ENCODE measurements around the gene NCOA1. TPM values are rescaled to one million over a fixed set of nuclear protein-coding genes. Genes with fewer than 3 reads are reported as not detected.

NCOA1 gene
- polyA plus RNA-seq, 1 of the 3 experiments (the other 2 are of a cell fraction) = 10.7 TPM

- no peak for DNase-seq
- CTCF ChIA-PET = interaction anchor here (0.6 kb wide), 1 partner anchor 174 kb away, joined by 3 read pairs; no protein-coding TSS in a partner anchor
- H3K9ac ChIP-seq = no peak overlapping the region
- H3K36me3 ChIP-seq (replicated peaks in 1 of 2; ENCODE audit: control insufficient read depth in 1 of 2, insufficient read depth in 2 of 2, low read length in 1 of 2) = peaks cover 3 to 9% of the 10 kb centered on the region in 2 experiments
- POLR2A ChIA-PET = no interaction called here
- no peak overlapping the region for H3K27ac ChIP-seq (ENCODE audit: low read depth in 2 of 2, low read length in 1 of 2)
- no peak overlapping the region for H3K4me3 ChIP-seq (ENCODE audit: low read depth in 2 of 2, low read length in 1 of 2)
- H4K20me1 ChIP-seq (ENCODE audit: insufficient read depth) = no peaks in the 10 kb centered on the region
- H3K4me1 ChIP-seq (ENCODE audit: control insufficient read depth in 1 of 2, insufficient read depth in 2 of 2, low read depth in 1 of 2, low read length in 1 of 2) = no peaks in the 10 kb centered on the region; a peak in 1 of 4 replicates
- WGBS (ENCODE audit: low lambda C conversion rate) = 100% methylated on average over 1 of the region's 1 CpG
- H3K9me3 ChIP-seq = no peaks in the 10 kb centered on the region
- TF ChIP-seq ZBTB33 (IDR thresholded peaks at IDR 0.05; ENCODE audit: borderline replicate concordance, low read depth) (no peak), IRF3 (IDR thresholded peaks at IDR 0.05; ENCODE audit: low read depth, low read length) (no peak), NRF1 (IDR thresholded peaks at IDR 0.05; ENCODE audit: low read depth, low read length) (no peak), GABPA (IDR thresholded peaks at IDR 0.05; ENCODE audit: low read depth) (no peak), PBX3 (IDR thresholded peaks at IDR 0.05) (no peak)
- no peak overlapping the region for H2AFZ ChIP-seq (ENCODE audit: low read depth)
- H3F3A ChIP-seq (replicated peaks; ENCODE audit: insufficient read depth) = peaks cover 9% of the 10 kb centered on the region
- H3K79me2 ChIP-seq (ENCODE audit: insufficient read depth) = no peaks in the 10 kb centered on the region
- no peaks in the 10 kb centered on the region for H3K9me2 ChIP-seq
- no peak overlapping the region for H3K4me2 ChIP-seq
- no peaks in the 10 kb centered on the region for H3K27me3 ChIP-seq (ENCODE audit: insufficient read depth)
Observed at GRCh38 chr2:24671230-24671629, 180.2 kb downstream of the NCOA1 start.

GRCh38 chr2:24672589-24672988, 181.5 kb downstream of the NCOA1 start:
- no peaks in the 10 kb centered on the region for H3K79me2 ChIP-seq (ENCODE audit: insufficient read depth)
- H3K4me1 ChIP-seq (ENCODE audit: control insufficient read depth in 1 of 2, insufficient read depth in 2 of 2, low read depth in 1 of 2, low read length in 1 of 2) = no peaks in the 10 kb centered on the region; a peak in 1 of 4 replicates
- ChIA-PET POLR2A (no interaction called here), CTCF (interaction anchor here (0.8 kb wide), 1 partner anchor 14 kb away, joined by 3 read pairs; no protein-coding TSS in a partner anchor)
- TF ChIP-seq SIN3A (IDR thresholded peaks at IDR 0.05; ENCODE audit: borderline replicate concordance, low read depth, low read length) = no peak
- no peak for TF ChIP-seq USF2 (IDR thresholded peaks at IDR 0.05; ENCODE audit: borderline replicate concordance, low read depth, low read length)
- no peak for TF ChIP-seq EZH2phosphoT487 (IDR thresholded peaks at IDR 0.05; ENCODE audit: borderline replicate concordance, low read depth)
- TF ChIP-seq TAF1 (IDR thresholded peaks at IDR 0.05; ENCODE audit: borderline replicate concordance, low read depth, low read length) = no peak
- H3K9me3 ChIP-seq = no peaks in the 10 kb centered on the region
- peaks cover 0 to 9% of the 10 kb centered on the region in 2 experiments for H3K36me3 ChIP-seq (replicated peaks in 1 of 2; ENCODE audit: control insufficient read depth in 1 of 2, insufficient read depth in 2 of 2, low read length in 1 of 2)
- H3F3A ChIP-seq (replicated peaks; ENCODE audit: insufficient read depth) = peaks cover 9% of the 10 kb centered on the region
- H3K27me3 ChIP-seq (ENCODE audit: insufficient read depth) = no peaks in the 10 kb centered on the region
- 87% methylated on average over 3 of the region's 3 CpGs for WGBS (ENCODE audit: low lambda C conversion rate)
- no peaks in the 10 kb centered on the region for H3K9me2 ChIP-seq
- no peaks in the 10 kb centered on the region for H4K20me1 ChIP-seq (ENCODE audit: insufficient read depth)
- H3K4me2 ChIP-seq = no peak overlapping the region
- no peak overlapping the region for H3K27ac ChIP-seq (ENCODE audit: low read depth in 2 of 2, low read length in 1 of 2)
- DNase-seq = no peak
- no peak overlapping the region for H3K9ac ChIP-seq
- no peak overlapping the region for H3K4me3 ChIP-seq (ENCODE audit: low read depth in 2 of 2, low read length in 1 of 2)
- no peak overlapping the region for H2AFZ ChIP-seq (ENCODE audit: low read depth)
